Measurements from ENCODE around the gene NDUFS6.
"Not testable (repeated sequence)": the region's sequence is repeated elsewhere in the genome, so short reads cannot be mapped to it uniquely, and the experiment has no call there.

NDUFS6 gene

DNA sequence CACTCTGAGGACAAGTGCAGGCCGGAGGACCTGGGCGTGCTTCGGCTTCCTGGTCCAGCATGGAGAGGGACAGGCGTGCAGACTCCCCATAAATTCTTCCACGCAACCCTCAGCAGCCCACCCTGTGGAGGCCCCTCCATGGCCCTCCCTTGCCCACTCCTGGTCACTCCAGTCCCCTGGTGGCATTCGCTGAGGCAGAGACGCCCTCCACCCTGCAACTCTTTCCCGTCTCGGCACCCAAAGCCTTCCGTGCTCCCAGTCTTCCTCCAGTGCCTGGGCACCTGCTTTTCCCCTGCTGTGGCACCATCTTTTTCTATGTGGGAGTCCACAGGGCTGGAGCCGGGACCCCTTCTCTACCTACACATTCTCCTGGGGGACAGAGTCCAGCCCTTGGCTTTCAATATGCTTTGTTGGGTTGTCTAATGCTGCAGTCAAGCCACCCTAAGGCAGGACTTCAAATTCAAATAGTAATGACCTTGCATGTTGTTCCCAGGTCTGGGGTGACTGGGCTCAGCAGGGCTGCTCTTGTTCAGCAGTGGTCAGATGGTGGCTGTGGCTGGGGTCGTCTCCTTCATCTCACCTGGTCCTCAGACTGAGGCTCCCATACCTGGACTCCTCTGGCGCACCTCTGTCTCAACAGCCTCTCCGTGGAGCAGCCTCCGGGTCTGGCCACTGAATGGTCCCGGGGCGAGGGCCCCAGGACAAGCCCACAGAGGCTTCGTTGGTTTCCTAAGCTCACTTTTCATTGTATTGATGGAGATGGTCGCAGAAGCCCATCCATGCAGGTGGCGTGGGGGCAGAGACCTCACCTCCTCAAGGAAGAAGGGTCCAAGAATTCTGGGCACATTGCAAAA is 16.8 kb upstream of the NDUFS6 start:
- DNase-seq, result no peak

DNA sequence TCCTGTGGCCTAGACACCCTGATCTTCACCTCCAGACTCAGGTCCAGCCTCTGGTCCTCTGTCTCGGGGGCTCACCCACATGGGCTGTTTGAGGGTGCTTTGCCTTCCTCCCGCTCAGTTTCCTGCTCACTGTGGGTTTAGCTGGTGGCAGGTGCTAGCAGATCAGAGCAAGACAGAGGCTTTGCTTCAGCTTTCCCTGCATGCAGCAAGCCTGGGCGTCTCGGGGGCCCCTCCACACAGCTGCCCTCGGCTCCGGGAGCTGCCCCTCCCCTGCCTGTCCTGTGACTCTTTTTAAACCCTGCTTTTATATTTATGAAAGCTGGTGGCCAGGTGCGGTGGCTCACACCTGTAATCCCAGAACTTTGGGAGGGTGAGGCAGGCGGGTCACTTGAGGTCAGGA is 16.1 kb upstream of the NDUFS6 start:
- DNase-seq, result no peak

DNA sequence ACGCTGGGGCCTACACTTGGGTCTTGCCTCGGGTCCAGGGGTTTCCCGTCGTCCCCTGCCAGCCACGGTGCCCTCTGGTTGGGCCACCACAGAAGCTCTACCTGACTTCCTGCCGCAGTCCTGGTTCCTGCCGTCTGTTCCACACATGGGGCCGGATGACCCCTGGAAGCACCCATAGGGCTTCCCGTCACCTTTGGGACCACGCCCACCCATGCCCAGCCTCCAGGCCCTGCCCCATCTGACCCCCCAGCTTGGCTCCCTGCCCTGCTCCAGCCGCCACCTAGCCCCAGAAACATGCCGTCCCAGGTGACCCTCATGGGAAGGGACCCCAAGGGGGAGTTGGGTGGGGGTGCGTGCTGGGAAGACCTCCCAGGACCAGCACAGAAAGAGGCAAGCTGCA is 15.2 kb upstream of the NDUFS6 start:
- DNase-seq, result no peak

DNA sequence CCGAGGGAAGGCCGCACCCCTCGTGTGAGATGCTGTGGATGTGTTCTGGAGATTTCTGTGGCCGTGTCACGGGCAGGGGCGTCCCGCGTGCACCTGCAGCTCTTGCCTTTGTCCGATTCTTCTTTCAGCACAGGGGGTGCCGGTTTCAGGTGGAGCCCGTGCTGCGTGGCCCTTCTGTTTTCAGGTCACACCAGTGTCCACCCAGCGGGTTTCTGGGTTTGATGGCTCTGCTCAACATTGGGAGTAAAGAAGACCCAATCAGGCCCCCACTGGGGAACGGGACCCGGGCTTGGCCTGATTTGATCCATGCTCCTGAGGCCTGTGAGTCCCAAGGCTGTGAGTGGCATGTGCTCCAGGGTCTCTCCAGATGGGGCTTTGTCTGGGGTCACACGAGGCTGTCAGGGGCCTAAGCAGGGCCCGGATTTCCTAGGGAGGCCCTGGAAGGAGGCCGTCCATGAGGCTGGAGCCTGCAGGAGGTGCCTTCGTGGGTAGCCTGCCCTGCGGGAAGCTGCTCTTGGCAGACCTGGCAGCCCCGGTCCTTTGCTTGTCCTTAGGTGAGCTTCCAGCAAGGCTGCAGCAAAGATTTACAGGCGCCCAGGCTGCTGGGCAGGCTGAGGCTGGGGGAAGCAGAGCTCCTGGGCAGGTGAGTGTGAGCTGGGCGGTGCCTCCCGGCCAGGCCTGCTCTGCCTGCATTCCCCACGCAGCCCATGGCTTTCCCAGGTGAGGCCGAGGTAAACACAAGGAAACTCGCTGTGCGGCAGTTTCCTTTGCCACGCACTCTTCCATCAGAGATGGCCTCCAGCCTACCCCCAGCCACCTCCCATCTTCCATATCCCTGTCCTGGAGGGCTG is 14.4 kb upstream of the NDUFS6 start:
- no peak for DNase-seq

DNA sequence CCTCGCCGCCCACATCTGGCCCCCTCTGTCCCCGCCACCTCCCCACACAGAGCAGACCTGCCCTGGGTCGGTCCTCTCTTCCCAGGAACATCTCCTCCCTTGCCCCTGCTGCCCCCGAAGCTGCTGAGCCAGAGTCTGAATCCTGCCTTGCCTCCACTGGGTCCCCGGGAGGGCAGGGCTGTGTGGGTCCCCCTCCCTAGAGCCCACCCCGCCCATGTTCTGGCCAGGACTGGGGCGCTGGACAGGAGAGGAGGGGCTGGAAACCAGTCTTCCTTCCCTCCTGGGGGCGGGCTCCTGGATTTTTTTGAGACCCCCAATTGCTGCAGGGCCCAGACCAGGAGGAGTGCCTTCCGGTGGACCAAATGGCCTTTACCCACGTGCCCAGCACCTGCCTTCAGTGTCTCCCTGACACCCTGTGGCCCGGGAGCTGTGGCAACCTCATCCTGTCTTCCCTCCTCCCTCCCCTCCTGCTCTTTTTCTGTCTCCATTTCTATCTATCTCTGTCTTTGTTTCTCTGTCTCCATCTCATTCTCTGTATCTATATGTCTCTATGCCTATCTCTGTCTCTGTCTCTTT is 13.6 kb upstream of the NDUFS6 start:
- no peak for DNase-seq

DNA sequence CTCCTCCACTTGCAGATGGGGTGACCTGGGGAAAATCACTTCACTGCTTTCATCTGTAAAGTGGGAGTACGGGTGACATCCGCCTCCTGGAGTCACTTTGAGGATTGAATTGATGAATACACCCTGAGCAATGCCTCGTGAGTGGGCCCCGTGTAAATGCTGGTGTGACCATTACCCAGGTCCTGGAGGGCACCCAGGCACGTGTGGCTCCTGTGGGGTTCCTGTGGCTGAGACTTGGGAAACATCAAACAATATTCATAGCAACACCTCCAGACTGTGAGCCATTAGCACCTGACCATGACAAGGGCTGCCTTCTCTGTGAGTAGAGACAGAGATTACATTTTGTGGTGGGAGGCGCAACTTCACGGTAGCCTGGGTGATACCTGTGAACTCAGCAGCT is 13.0 kb upstream of the NDUFS6 start:
- DNase-seq, result no peak

DNA sequence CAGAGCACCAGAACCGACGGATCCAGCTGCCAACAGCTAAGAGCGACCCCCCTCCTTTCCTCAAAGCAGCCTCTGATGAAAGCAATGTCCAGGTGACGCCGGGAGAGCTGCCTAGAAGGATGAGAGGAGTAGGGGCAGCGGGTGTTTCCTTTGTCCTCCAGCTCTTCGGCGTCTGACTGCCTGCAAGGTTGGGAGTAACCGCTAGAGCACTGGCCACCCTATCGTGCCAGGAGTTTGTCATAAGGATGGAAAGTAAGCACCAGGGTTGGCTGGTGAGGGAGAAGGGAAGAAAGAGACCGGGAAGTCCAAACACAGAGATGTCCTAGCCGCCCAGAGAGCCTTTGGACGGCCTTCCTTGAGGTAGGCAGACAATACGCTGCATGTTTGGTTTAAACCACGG is 12.4 kb upstream of the NDUFS6 start:
- no peak for DNase-seq

DNA sequence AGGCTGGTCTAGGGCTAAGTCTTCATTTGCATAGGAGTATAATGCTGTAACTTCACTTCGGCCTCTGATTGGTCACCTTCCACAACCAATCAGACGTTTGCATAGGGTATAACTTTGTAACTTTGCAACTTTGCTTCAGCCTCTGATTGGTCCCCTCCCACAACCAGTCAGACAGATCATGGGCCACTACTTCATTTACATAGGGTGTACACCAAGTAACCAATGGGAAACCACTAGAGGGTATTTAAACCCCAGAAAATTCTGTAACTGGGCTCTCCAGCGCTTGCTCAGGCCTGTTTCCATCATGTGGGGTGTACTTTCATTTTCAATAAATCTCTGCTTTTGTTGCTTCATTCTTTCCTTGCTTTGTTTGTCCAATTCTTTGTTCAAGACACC is 11.8 kb upstream of the NDUFS6 start:
- not testable (repeated sequence) for DNase-seq

DNA sequence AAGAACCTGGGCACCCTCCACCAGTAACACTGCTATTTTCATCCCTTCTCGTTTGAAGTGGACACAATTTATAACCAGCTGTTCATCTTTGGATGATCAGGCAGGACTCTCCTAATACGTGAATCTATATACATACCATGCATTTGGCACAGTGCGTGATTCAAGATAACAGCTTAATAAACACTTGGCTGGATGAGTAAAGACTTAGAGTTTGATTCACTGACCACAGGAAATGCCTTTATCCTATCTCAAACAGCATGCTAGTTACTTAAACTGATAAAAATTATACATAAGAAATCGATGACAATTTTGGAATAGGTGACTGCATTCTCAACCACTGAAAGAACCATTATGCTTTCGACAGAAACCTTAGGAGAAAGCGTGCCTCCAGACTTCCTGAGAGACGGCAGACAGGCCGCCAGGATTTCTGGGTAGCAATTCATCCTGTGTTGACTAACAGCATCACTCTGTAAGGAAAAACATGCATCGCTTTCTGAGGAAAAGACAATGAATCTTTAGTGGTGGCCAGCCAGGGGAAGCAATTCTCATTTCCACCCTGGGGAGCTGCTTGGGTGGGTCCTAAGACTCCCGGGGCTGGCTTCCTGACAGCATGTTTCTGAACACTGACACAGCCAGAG is 11.3 kb upstream of the NDUFS6 start:
- no peak for DNase-seq

DNA sequence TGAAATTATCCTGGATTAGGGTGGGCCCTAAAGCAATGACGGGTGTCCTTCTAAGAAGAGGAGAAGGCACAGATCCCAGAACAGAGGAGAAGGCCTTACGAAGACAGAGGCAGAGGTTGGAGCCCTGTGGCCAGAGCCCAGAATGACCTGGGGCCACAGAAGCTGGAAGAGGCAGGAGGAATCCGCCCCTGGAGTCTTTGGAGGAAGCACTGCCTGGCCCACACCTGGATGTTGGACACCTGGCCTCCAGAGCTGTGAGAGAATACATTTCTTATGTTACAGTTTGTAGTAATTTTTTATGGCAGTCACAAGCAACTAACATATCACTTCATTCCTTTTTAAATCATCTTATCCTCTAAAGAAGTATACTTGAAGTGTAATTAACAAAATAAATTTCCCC is 10.0 kb upstream of the NDUFS6 start:
- DNase-seq, result no peak

DNA sequence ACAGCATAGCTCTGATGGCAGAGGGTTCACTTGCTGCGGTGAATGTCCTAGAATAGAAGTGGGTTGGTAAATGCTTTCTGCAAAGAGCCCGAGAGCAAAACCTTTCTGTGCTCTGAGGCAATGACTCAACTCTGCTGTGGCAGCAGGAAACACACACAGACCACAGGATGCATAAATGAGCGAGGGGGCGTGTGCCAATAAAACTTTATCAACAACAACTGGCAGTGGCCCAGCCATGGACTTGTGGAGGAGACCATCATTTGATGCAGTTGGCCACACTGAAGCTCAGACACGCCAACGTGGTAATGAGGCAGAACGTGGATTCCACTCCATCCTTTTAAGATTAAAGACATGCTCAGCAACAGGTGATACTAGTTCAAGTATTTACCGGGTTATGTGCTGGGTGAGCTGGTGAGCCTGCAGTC is 8.4 kb upstream of the NDUFS6 start:
- DNase-seq, result peak; percentile 83

DNA sequence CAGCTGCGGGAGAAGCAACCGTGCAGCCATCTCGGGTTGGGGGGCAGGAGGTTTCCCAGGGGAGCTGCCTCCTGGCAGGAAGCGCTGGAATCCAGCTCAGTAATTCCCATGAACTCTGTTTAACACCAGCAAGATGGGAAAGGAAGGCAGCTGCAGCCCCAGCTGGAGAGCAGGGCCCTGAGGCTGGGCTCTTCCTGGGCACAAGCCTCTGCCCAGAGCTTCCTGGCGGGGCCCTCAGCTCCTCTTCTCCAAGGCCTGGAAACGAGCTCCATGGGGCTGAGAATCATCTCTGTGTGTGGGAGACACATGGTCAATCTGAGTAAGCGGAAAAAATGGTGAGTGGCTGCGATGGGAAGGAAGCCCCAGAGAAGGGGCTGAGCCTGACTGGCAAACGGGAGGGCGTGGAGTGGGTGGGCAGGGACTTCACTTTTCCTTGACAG is 7.9 kb upstream of the NDUFS6 start:
- peak; percentile 71 for DNase-seq

DNA sequence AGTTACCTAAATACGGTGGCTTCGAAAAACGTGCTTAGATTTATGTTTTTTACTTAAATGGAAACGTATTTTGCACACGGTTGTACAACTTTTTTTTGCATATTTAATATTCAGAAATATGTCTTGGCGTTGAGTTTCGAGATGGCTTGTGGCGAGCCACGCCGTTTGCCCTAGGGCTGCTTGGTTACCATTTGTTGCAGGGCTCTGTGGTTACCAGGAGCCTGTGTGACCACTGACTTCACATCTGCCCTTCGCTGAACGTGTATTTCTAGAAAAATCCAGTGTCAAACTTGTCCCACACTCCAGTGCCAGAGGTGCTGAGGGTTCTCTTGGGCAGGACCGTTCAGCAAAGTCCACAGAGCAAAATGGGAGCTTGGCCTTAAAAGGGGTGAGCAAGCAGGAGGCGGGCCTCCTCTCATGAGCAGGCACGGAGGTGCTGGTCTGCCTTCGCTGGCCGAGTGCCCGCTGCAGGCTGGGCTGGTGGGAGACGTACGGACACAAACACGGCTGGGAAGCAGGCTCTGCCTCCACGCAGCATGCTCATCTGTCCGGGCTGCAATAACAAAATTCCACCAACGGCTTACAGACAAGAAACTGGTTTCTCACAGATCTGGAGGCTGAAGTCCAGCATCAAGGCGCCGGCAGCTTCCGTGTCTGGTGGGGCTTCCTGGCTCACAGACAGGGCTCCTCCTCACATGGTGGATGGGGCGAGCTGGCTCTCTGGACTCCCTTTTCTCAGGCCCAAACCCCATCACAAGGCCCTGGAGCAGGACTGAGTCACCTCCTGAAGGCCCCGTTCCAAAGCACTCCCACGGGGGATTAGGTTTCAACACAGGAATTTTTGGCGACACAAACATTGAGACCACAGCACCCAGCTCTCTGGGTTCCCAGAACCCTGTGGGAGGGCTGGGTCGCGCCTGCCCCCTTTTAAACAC is 7.0 kb upstream of the NDUFS6 start:
- DNase-seq, result no peak

DNA sequence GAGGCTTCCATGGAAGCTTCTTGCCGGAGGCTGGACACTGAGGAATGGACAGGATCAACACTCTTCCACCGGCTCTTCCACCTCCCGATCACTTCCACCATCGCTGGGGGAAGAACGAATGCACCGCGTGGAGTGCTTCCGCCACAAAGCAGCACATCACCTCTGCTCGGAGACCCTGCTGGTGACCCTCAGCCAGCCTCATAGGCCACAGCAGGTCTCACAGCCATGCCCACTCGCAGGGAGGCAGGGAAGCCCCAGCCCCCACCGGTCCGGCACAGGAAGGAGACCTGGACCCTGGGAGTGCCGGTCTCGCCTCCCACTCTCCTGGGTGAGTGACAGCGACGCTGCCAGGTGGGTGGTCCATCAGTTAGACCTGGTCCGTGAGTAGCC is 6.3 kb upstream of the NDUFS6 start:
- no peak for DNase-seq

DNA sequence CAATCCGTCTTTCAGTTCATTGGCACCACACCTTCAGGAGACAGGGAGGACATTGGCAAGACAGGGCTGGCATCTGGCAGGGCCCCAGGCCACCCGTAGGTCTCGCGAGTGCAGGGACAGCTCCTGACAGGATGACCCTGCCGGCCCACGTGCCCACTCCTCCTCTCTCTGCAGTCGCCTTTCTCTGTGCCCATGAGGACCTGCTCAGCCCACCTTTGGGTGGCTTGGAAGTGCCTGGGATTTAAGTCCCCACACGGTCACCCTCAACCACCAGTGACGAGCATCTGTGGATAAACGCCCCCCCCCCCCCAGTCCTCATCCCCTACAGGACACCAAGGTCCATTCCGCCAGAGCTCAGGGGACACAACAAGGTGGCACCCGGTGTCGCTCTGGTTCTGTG is 5.7 kb upstream of the NDUFS6 start:
- DNase-seq, result no peak

DNA sequence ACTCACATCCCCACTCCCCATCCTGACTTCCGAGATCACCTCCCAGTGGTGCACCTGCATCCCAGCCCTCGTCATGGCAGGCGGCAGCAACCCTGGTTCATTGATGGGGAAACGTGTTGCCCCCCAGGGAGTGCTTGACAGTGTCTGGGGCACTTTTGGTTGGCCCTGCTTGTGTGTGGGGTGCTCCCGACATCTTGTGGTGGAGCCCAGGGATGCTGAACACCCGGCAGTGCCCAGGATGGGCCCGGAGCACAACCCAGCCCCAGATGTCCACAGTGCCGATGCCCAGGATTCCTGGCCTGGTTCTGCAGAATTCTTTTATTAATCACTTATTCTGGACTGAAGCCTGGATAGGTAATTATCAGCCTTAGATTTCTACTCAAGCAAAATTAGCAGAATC is 5.3 kb upstream of the NDUFS6 start:
- DNase-seq, result no peak

DNA sequence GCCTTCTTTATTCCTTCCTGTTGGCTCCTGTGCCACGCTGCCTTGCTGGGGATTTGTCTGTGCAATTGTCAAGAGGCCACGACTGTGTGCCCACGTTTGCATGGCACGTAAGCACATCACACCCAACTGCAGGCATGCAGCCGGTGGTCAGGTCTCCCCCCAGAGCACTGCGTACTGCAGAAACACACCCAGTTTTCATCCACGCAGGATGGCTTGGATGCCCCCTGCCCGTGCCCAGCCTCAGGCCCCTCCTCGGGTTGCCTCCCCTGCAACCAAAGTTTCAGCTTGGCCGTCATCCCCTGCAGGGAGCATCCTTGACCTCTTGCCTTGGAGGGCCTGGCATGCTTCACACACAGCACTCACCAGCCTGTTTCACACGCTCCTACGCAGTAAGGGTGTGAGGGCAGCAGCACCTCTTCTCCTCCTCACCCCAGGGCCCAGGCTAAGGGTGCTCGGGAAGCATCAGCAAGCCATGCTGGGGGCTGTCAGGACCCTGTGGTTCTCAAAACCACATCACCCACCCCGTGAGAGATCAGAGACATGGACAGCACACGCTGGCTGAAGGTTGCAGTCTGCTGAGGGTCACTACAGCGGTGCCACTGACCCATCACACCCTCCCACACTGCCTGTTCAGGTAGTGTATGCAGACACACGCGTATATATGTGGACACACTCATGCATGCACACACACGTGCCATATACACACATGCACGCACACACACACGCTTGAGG is 4.7 kb upstream of the NDUFS6 start:
- DNase-seq, result no peak

DNA sequence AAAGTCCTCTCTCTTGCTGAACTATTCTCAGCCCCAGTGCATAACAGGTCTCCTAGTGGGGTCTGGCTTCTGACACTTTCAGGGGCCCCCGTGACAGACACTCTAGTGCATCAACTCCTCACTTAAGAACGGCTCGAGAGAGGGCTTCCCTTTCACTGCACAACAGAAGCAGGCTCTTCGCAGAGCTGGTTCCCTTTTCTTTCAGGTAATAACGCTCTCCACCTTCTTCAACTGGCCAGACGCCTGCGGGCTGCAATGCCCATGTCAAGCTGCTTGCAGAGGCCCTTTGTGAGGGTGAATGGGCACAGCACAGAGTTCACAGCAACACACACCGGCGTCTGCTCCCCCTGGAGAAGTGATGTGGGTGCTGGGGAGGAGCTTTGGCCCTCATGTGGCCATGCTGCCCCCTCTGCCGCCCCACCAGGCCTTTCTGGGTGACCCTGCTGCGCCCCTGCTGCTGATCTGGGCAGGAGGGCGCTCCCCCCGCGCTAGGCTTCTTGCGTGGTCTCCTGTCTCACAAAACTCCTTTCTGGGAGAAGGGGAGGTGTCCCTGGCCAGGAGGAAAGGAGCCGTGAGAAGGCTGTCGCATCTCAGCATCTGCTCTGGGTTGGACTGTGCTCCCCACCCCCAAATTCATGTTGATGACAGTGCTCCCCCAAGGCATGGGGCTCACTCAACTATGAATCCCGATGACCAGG is 4.0 kb upstream of the NDUFS6 start:
- no peak for DNase-seq

DNA sequence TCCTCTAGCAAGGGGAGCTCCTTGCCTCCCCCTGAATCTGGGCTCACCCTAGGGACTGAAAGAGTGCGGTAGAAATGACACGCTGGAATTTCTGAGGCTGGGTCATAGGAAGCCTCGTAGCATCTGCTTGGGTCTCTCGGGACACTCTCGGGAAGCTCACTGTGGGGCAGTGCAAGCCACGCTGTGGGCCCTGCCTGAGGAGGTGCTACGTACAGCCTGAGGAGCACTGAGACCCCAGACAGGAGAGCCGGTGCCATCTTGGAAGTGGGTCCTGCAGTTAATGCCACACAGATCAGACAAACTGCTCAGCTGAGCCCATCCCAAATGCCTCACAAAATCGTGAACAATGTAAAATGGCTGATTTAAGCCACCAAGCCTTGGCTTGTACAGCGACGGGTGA is 3.4 kb upstream of the NDUFS6 start:
- no peak for DNase-seq

DNA sequence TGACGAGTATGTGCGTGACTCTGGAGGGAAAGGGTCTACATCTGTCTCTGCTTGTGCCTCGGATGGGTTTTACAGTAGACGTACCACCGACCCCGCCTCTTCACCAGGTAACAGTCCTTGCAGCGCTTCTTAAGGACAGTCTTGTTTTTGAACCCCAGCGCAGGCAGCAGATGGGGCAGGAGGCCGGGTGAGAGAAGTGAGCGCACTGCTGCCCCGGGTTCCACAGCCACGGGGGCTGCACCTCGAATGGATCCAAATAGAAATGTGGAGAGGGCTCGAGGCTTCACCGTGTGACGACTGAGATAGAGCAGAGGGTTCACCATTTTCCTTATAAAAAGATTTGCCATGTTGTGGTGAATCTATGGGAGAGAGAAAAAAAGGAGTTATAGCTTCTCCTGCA is 2.6 kb upstream of the NDUFS6 start:
- DNase-seq, result not testable (repeated sequence)

DNA sequence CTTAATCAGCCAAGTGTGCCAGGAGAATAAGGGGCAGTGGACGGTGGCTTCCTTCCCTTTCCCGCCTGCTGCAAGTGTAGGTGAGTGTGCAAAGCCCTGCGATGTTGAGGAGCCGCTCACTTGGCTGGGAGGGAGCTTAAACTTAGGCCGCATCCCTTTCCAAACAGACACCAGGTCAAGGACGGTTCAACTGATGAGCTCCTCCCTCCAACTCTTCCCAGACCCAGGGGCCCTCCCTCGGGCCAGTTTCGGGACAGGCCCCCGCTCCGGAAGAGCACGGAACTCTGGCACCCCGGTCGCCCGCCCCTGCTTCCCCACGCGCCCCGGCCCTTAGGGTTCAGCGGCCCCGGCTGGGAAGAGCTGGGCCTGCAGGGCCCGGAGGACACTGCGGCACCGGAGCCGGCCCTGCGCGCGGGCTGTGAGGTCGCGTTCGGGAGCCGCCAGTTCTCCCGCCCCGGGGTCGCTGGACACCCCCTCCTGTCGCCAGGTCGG is 2.1 kb upstream of the NDUFS6 start:
- DNase-seq, result peak; percentile 55

Measured in stimulated activated CD8-positive, alpha-beta memory T cell treated with anti-CD3 and anti-CD28 coated beads, Interleukin-4, amount 100 ng/mL, for 48 hours (primary cell).